Activated CD4-positive, CD25-positive, alpha-beta regulatory T cell treated with anti-CD3 and anti-CD28 coated beads, Interleukin-2, amount 50 U/mL, for 16 hours (primary cell): ENCODE data around the gene ANKRD2.
"Not testable (repeated sequence)": the region's sequence is repeated elsewhere in the genome, so short reads cannot be mapped to it uniquely, and the experiment has no call there.

Experiments
- DNase-seq: peaks from one replicate; pipeline ENCODE4 v3.0.0-alpha.2; 2020; ENCODE audit warnings: low read depth, low spot score

The ANKRD2 gene

GRCh38 chr10:97571622-97572021, 957 bp upstream of the ANKRD2 start:
- no peak for DNase-seq

- DNase-seq: no peak
These were observed 442 bp downstream of the ANKRD2 start for GRCh38 chr10:97573021-97573420.

GRCh38 chr10:97573672-97574071, 1.1 kb downstream of the ANKRD2 start:
- DNase-seq: no peak

GRCh38 chr10:97574374-97575126, 2.0 kb downstream of the ANKRD2 start:
- DNase-seq: no peak

GRCh38 chr10:97575127-97575668, 2.6 kb downstream of the ANKRD2 start:
- DNase-seq: no peak

- DNase-seq: not testable (repeated sequence)
These were observed 3.9 kb downstream of the ANKRD2 start for GRCh38 chr10:97576487-97576886.

GRCh38 chr10:97577701-97578100, 5.1 kb downstream of the ANKRD2 start:
- no peak for DNase-seq

- no peak for DNase-seq
These were observed 5.7 kb downstream of the ANKRD2 start for GRCh38 chr10:97578171-97578844.

- DNase-seq: no peak
These were observed 8.1 kb downstream of the ANKRD2 start for GRCh38 chr10:97580421-97581367.

- no peak for DNase-seq
These were observed 9.6 kb downstream of the ANKRD2 start for GRCh38 chr10:97582169-97582568.

GRCh38 chr10:97583476-97583875, 10.9 kb downstream of the ANKRD2 start:
- no peak for DNase-seq

GRCh38 chr10:97584060-97584797, 11.7 kb downstream of the ANKRD2 start, which contains the start of gene HOGA1:
Gene HOGA1, plus strand, starts transcription at chr10:97584389. Its CDS starts 315 bp downstream, at chr10:97584704.
- no peak for DNase-seq

GRCh38 chr10:97584798-97585438, 12.3 kb downstream of the ANKRD2 start:
- DNase-seq: no peak

- no peak for DNase-seq
These were observed 12.8 kb downstream of the ANKRD2 start for GRCh38 chr10:97585439-97585811.

GRCh38 chr10:97587183-97587582, 14.6 kb downstream of the ANKRD2 start:
- DNase-seq: no peak

GRCh38 chr10:97589479-97589878, 16.9 kb downstream of the ANKRD2 start, which contains the start of gene C10orf62:
Gene C10orf62, plus strand, starts transcription at chr10:97589721. Its CDS starts 177 bp downstream, at chr10:97589898.
- no peak for DNase-seq

- DNase-seq: no peak
These were observed 17.6 kb downstream of the ANKRD2 start for GRCh38 chr10:97590082-97590747.

GRCh38 chr10:97590748-97591495, 18.3 kb downstream of the ANKRD2 start:
- no peak for DNase-seq

- DNase-seq: no peak
These were observed 20.8 kb downstream of the ANKRD2 start for GRCh38 chr10:97593421-97593820.
